GM10847 (cell line): ENCODE measurements around the gene CCDC195.

ENCODE experiments used
- POLR2A ChIP-seq: IDR thresholded peaks from 2 replicates; pipeline ENCODE4 v1.6.1; 2011; ENCODE audit not compliant: insufficient read length; ENCODE audit errors: extremely low read depth

CCDC195 gene, protein sequence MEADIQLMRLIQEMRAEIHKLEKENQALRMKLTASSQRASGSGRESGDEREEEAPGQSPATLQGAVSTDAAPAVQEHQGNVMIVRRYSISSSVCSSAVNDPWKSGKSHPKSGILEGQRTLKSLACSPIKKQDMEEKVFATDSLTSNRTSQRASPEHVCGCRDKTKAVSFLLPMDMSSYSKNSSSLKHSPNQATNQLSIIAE

DNA sequence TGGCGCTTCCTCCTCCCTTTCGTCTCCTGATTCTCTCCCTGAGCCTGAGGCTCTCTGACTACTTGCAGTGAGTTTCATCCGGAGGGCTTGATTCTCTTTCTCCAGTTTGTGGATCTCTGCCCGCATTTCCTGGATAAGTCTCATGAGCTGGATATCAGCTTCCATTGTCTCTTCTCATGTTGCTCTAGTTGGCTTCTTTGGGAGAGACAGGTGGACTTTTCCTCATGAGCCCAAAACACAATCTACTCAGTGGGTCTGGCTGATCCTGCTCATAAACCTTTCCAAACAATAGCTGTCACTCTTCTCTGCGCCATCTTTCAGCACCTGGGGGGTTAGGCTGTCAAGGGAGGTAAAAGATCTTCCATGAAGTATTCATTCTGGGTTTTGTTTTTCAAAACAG lies at the start of gene CCDC195:
TSS of gene CCDC195 (minus strand) at position 165 of the 400 bp plus-strand sequence. CDS start at position 165, 0 bp downstream.
- TF ChIP-seq POLR2A = no peak

DNA sequence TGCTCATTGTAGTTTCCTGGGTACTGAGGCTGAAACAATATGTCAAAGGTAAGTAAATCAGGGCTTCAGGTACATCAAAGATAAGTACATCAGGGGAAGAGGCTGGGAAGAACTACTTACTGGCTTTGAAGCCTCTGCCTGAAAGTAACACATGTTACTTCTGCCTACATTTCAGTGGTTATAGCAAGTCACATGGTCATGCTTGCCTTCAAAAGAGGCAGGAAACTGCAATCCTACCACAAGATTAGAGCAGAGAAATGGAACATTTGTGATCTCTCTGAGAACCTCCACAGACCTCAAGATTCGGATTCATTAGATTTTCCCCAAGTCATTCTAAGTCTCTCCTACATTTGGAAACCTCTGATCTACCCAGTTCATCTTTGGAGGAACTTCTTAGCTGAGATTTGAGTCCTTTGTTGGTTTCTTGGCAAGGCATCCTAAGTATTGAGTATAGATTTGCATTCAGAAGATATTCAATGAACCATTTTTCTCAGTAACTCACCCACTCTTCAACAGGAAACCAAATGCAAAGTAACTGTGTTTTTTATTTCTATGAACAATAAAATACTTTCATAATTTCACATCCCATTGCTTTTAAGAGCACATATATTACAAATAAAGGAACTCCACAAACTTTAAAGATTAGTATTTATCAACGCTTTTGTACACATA lies 48.5 kb upstream of the CCDC195 start:
- TF ChIP-seq POLR2A = no peak

DNA sequence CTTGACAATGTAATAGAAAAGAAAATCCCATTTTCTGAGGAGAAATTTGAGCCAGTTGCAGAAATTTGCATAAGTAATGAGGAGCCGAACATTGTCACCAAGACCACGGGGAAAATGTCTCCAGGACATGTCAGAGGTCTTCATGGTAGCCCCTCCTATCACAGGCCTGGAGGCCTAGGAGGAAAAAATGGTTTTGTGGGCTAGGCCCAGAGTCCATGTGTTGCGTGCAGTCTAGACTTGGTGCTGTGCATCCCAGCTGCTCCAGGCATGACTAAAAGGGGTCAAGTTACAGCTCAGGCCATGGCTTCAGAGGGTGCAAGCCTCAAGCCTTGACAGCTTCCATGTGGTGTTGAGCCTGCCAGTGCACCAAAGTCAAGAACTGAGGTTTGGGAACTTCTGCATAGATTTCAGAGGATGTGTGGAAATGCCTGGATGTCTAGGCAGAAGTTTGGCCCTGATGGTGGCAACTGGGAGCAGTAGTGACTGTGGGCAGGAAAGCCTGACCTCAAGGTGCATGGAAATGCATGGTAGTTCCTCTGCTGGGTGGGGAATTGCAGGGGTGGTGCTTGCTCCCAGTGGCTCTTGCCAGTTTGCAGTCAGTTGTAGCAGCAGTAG lies 41.9 kb upstream of the CCDC195 start:
- no peak for TF ChIP-seq POLR2A

DNA sequence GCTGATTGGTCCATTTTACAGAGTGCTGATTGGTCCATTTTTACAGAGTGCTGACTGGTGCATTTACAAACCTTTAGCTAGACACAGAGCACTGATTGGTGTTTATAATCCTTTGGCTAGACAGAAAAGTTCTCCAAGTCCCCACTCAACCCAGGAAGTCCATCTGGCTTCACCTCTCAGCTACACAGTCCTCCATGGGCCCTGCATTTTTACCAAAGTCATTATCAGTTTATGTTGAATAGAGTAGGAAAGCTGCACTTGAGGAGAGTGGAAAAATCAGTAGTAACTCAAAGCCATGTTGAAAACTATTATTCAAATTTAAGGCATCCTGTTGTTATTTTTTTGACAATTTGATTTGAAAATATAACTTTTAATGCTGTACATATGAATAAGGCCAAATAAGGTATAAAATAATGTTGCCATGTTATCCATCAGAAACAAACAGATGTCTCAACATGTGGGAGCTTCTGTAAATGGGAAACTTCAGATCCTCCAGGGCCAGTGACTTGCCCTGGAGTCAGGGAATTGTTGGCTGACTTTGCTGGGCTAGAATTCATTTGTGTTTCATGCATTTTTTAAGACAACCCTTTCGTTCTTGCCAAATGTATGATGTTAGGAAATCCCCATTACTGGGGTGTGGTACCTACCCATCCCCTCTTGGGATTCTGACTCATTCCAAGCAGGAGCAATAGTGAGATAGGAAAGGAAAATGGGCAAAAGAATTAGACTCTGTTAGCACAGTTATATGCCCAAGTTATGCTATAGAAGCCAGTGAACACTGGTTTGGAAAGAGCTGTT lies 37.8 kb upstream of the CCDC195 start:
- no peak for TF ChIP-seq POLR2A

DNA sequence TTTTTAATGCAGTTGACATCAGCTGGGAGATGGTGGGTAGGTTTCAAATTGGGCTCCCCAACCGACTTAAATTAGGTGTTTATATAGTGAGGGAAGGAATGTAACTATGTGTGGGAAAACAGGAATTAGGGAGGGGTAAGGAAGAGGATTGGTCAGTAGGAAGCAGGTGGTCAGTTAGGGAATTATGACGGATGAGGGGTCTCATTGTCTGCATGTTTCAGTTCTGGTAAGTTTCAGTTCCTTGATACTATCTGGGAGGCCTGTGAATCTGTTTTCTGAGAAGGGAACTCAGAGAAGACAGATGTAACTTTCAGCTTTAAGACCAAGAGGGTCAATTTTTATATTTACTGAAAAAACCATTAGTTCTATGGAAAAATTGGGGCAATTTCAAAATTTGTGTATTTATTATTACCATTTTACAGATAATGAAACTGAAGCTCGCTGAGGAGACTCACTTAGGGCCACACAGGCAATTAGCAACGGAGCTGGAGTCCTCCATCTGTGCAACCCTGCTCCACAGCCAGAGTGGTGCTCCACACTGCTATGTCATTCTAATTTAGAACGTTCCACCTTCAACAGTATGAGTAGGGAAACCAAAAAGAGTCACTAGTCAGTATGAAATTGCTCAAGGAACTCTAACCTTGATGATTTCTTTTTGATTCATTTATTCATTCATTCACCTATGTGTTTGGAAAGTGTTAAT lies 36.0 kb upstream of the CCDC195 start:
- no peak for TF ChIP-seq POLR2A

DNA sequence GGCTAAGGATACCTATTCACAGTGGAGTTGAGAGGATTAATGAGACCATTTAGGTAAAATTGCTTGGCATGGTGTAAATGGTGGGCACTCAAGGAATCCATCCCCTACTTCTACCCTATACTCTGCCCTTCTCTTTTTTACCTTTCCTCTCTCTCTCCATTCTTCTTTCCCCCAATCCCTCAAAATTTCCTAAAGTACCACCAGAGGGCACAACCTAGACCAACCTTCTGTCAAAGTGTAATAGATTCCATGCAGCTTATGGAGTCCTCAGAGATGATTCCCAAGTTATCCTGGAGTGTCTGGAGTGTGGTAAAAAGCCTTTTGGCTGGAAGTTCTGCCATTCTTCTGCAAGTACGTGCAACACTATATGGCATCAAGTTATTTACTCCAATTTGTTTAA lies 33.0 kb upstream of the CCDC195 start:
- TF ChIP-seq POLR2A = no peak

DNA sequence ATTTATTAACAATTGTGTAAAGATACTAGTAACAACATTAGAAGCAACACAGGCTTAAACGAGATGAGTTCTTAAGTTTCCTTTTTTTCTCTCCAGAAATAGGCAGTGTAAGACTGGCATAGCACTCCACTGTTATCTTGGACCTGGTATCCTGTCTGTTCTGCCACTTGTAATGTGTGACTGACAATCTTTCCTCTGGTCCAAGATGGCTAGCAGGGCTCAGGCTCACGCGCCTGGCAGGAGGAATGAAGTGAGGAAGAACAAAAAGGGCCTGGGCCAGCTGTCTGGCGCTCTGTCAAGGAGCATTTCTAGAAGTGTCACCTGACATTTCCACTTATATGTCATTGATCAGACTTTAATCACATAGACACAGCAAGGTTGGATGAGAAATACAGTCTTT lies 31.6 kb upstream of the CCDC195 start:
- no peak for TF ChIP-seq POLR2A

DNA sequence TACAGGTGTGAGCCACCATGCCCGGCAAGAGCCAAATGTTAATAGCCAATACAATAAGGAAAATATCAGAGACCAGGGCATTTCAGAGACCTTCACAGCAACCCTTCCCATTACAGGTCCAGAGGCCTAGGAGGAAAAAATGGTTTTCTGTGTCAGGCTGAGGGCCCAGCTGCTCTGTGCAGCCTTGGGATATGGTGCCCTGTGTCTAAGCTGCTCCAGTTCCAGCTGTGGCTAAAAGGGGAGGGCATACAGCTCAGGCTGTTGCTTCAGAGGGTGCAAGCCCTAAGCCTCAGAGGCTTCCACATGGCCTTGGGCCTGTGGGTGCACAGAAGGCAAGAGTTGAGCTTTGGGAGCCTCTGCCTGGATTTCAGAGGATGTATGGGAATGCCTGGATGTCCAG lies 20.1 kb upstream of the CCDC195 start:
- no peak for TF ChIP-seq POLR2A

DNA sequence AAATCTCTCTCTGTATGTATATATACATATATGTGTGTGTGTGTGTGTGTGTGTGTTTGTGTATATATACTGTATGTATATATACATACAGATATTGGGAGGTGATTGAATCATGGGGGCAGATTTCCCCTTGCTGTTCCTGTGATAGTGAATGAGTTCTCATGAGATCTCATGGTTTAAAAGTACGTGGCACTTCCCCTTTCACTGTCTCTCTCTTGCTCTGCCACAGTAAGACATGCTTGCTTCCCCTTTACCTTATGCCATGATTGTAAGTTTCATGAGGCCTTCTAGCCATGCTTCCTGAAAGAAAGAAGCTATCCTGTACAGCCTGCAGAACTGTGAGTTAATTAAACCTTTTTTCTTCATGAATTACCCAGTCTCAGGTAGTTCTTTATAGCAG lies 18.8 kb upstream of the CCDC195 start:
- TF ChIP-seq POLR2A = no peak

DNA sequence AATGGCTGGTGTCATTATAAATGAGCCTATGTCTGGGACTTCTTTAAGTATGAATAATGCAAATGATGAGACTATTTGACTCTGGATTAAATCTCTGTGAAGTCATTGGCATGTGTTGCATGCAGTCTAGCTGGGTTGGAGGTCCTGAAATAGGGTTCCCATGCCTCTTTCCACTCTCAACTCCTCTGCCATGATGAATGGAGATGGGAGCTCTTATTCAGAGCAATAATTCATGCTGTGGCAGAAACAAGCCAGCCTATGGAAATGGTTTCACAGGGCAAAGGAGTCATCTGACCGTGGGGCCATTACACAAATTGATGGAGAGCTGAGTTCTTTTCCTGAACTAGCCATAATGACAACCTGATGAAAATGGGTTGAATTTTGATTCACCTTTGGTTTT lies 15.5 kb upstream of the CCDC195 start:
- TF ChIP-seq POLR2A = no peak

DNA sequence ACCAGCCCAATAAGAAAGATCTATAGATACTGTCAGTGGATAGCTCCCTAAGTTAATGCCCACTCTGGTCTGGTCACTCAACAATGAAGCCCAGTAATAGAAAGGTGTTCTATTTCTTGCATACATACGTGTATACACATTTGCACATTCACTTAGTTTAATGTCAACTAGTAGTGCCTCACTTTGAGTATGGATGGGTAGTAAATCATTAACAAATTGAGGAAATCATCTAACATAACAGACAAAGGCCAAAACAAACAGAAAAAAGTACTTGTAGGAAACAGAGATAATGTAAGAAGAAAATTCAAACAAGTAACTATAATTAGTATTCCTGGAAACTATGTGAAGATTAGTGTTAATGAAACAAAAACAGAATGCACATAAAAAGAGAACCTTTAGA lies 13.3 kb upstream of the CCDC195 start:
- no peak for TF ChIP-seq POLR2A

DNA sequence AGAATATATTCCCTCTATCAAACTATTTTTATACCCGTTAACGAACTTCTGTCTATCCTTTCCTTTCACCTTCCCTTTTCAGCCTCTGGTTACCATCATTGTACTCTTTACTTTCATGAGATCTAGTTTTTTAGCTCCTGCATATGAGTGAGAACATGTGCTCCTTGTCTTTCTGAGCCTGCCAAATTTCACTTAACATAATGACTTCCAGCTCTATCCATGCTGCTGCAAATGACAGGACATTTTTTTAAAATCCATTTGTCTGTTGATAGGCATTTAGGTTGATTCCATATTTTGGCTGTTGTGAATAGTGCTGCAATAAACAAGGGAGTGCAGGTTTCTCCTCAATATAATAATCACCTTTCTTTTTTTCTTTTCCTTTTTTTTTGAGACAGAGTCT lies 8.2 kb upstream of the CCDC195 start:
- no peak for TF ChIP-seq POLR2A

DNA sequence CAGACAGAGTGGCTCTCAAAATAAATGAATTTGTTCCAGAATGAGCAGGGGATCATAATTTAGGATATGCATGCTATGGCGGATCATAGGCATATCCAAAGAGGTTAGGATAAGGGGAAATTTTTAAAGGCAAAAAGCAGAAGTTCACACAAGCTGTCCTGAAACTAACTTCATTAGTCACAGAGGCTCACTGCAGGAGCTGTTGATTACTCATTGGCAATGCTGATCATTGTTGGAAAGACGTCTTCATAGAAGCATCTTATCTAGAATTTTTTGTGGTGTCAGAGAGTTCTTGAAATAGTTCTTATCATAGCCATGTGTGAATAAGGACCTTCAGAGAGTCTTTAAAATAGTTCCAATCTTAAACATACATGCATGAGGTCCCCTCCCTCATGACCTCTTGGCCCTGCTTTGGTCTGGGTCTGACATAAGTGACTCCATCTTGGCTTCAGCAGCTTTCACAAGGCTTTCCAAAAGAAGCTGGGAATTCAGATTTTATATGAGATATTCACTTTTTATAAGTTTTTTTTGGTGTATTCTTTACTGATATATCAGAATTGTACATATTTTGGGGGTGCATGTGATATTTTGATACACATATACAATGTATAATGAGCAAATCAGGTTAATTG lies 7.5 kb upstream of the CCDC195 start:
- no peak for TF ChIP-seq POLR2A

DNA sequence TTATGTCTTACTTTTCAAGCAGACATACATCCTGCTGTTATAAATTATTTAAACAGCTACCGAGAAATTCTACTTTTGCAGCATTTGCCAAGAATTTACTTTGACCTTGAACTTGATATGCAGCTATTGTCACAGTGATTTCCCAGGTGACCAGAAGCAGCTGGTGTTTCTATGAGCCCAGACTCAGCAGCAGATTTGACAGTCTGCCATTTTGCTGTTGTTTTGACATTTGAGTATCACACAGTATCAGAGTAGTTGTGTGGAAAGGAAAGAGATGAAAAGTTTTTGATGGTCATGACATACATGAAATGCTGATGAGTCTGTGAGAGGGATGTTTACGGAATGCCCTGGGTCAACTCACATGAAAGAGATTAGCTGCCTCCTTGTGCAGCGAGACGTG lies 6.6 kb upstream of the CCDC195 start:
- no peak for TF ChIP-seq POLR2A

DNA sequence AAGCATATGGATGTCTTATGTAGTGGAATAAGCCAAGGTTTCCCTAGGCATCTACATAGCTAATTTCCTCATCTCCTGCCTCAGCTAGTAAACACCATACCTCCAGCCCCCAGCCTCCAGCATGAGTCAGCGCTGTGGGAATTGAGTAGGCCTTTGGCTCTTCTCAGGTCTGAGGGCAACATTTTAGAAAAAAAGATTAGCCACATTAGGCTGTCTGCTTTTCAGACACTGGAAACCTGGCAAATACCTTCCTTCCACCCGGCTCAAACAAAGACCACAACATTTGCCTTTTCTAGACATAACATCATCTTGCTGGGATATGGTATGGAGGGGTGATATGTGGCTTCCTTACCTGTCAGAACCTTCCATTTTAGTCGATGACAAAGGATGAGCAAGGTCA lies 6.1 kb upstream of the CCDC195 start:
- no peak for TF ChIP-seq POLR2A
